Measurements from ENCODE around the gene TIAL1.
"Not testable (repeated sequence)": the region's sequence is repeated elsewhere in the genome, so short reads cannot be mapped to it uniquely, and the experiment has no call there.

Gene TIAL1

GRCh38 chr10:119611433-119611832, 14.7 kb upstream of the TIAL1 start:
- DNase-seq: no peak

- no peak for DNase-seq
Observed at GRCh38 chr10:119609516-119609915, 12.8 kb upstream of the TIAL1 start.

DNA sequence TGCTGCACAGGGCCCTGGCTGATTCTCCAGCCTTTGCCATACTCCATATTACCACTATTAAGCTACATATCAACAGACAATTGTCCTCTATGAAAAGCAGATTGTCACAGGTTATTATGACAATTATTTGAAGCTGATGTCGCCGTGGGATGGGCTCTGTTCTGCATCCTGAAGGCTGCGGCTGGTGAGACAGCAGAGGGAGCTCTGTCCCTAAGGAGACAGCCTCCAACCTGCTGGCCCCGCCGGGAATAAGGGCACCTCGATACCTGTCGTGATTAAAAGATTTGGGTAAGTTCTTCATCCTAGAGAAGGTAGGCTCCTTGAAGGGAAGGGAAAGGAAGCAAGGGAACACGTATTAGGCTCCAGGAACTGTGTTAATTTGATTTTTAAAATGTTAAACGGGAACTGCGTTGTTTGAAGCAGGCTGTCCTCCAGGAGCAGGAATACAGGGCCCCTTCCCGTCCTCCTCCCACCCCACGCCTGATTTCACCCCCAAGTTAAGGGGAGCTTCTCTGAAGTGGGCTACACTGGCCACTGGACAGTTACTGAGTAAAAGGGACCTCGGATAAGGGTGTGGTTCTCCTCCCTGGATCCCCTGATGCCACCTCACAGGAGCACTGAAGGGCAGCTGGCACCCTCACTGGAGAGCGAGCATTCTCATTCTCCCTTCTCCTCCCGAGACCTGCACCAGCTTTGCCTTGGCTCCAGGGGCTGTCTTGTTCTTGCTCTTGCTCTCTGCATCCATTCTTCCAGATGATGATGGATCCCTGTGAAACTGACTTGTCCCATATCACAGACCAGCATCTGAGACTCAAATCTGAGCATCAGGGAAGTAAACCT, 11.8 kb upstream of the TIAL1 start:
- DNase-seq: peak; percentile 36

GRCh38 chr10:119604468-119604867, 7.7 kb upstream of the TIAL1 start:
- DNase-seq: no peak

DNA sequence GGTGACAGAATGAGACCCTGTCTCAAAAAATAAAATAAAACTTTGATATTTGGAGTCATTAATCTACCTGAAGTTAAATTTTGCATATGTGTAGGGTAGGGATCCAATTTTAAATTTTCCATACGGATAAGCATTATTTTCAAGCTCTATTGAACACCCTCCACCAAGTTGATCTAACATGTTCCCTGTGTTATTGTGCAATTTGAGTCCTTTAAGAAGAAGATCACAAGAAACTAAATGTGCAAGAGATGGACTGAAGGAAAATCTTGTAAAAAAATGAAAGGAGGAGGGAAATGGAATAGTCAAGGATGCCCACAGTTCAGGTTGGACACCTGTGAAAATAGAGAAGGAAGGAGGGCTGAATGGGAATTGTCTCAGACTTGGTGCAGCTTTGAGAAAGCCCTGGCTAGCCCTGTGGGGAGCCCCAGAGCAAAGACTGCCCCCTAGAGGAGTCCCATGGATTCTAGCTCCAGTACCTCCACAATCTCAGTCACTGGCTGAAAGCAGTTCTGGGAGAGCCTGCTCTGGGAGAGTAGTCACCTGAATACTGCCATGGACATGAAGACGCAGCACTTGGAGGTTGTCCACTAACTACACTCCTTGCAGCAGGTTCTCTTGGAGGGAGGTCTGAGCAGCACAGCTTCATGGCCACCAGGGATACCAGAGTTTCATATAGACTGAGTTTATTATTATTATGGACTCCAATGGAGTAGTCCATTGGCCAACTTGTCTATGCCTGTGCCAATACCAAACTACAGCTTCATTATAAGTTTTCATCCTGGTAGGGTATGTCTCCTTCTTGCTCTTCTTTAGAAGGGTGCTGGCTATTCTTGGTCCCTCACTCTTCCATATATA, 5.7 kb upstream of the TIAL1 start:
- no peak for DNase-seq

DNA sequence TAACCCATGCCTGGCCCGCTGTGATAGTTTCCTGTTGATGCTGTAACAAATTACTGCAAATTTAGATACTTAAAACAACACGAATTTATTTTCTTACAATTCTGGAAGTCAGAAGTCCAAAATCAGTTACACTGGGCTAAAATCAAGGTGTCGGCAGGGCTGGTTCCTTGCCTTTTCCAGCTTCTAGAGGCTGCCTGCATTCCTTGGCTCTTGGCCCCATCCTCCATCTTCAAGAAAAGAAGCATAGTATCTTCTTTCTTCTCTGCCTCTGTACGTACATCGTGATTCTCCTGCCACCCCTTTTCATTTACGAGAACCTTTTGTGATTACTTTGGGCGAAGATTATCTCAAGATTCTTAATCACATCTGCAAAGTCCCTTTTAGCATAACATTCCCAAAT, 1.6 kb upstream of the TIAL1 start:
- no peak for DNase-seq

- no peak for DNase-seq
Observed at GRCh38 chr10:119597405-119598186, 832 bp upstream of the TIAL1 start.

DNA sequence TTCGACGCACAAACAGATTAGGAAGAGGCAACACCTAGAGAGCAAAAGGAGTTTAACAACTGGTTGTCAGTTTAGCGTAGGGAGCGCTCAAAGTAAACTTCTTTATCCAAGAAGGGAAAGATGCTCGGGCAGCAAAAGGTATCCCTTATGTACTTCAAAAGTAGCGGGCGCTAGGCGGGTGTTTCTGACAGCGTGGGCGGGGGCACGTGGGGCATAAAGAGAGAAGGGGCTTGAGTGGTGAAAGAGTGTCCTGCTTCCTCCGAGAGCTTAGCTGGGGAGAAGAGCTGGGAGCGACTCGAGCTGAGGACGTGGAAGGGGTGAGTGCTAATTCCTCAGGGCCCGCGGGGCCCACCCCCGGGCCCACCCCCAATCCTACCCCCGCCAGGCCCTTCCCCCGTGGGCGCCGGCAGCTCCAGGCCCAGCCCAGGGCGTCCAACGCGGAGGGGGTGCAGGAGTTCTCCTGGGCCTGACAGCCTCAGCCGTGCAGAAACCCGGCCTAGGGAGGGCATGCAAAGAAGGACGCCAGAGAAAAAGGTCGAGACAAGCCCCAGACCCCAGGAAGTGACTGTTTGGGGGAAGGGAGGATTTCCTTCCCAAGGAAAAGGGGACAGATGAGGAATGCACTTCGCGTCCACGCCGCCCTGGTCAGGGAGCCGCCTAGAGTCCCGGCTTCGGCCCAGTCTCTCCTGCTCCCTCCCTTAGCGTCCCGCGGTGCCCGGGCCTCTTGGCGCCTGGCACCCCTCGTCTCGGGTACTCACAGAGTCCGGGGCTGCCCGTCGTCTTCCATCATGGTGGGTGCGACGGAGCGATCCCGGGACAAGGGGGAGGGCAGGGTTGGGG, 868 bp downstream of the TIAL1 start:
- DNase-seq: peak; percentile 38

GRCh38 chr10:119595134-119595675, 1.6 kb downstream of the TIAL1 start:
- DNase-seq: no peak

DNA sequence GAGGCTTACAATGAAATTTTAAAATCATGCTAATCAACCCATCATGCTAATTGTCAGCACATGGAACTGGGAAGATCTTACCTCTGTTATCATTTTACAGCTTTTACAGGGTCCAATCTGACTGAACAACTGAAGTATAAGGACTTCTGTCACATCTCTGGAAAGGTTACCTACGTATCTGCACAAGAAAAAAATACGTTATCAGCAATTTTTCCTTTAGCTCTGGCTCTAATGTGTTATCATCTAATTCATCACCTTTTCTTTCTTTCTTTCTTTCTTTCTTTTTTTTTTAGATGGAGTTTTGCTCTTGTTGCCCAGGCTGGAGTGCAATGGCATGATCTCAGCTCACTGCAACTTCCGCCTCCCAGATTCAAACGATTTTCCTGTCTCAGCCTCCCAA, 8.7 kb downstream of the TIAL1 start:
- DNase-seq: no peak

DNA sequence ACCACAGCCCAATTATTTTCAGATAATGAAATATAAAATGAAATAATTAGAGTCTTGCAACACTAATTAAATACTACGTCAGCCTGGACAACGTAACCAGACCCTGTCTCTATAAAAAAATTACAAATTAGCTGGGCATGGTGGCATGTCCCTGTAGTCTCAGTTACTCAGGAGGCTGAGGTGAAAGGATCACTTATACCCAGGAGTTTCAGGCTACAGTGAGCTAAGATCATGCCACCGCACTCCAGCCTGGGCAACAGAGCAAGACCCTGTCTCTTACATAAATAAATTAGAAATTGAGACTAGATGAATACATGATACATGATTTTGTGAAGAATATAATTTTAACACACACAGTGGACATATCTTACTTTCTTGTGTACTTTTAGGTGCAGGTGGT, 18.4 kb downstream of the TIAL1 start:
- no peak for DNase-seq

- no peak for DNase-seq
Observed at GRCh38 chr10:119575991-119576390, 20.8 kb downstream of the TIAL1 start.

DNA sequence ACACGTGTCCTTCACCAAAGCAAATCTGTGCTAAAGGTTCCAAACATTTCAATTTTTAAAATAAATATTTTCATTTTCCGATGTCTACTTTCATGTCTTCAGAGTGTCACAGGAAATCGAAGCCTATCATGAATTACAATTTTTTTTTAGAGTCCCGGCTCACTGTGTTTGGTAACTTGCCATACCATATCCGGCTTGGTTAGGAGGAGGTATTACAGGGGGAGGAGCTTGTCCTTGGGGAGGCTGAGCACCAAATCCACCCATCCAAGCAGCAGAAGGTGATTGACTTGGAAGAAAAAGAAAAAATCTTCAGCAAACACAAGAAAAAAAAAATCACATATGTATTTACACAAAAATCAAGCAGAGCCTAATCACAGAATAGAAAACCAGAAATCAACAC, 21.3 kb downstream of the TIAL1 start:
- DNase-seq: no peak

GRCh38 chr10:119567978-119568377, 28.8 kb downstream of the TIAL1 start:
- no peak for DNase-seq

DNA sequence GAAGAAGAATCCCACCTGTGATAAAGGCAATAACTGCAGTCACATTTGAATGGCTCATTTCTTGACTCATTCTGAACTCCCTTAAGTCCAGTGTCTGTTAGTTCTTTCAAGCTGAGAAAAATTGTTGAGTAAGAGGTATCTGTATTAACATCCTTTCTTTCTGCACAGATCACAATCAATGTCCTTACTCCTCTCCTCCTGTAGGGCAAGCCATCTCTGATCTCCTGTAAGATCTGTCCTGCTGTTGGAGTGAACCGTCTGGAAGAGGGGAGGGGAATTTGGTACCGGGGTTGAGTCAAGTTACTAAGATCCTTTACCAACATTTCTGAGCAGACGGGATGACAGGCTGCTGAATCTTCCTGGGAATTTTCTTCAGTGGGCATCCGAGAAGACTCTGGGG, 34.7 kb downstream of the TIAL1 start:
- no peak for DNase-seq

DNA sequence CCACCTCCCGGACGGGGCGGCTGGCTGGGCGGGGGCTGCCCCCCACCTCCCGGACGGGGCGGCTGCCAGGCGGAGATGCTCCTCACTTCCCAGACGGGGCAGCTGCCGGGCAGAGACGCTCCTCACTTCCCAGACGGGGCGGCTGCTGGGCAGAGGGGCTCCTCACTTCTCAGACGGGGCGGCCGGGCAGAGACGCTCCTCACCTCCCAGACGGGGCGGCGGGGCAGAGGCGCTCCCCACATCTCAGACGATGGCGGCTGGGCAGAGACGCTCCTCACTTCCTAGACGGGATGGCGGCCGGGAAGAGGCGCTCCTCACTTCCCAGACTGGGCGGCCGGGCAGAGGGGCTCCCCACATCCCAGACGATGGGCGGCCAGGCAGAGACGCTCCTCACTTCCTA, 37.3 kb downstream of the TIAL1 start:
- not testable (repeated sequence) for DNase-seq

- not testable (repeated sequence) for DNase-seq
Observed at GRCh38 chr10:119556081-119556480, 40.7 kb downstream of the TIAL1 start.

DNA sequence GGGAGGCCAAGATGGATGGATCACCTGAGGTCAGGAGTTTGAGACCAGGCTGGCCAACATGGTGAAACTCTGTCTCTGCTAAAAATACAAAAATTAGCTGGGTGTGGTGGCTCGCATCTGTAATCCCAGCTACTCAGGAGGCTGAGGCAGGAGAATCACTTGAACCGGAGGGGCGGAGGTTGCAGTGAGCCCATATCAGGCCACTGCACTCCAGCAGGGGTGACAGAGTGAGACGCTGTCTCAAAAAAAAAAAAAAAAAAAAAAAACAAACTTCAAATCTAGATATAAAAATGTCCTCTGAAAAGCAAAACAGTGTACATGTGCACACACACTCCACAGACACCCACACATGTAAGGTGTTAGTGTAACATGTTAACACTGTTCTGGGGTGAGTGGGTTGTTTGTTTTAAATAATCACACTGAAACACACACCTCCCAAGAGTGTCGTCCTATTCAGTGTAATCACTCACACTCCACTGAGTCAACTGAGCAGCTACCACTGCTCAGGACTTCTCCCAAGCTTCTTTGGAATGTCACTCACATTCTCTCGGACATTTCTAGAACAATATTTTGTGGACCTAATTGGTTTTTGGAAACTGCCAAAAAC, 41.5 kb downstream of the TIAL1 start:
- no peak for DNase-seq

GRCh38 chr10:119550827-119551226, 45.9 kb downstream of the TIAL1 start:
- DNase-seq: no peak

- no peak for DNase-seq
Observed at GRCh38 chr10:119549247-119549999, 47.3 kb downstream of the TIAL1 start.

- no peak for DNase-seq
Observed at GRCh38 chr10:119546009-119546408, 50.8 kb downstream of the TIAL1 start.
